Left kidney (tissue), 2 donors: ENCODE measurements around the gene KCNMA1. TPM values are rescaled to one million over a fixed set of nuclear protein-coding genes. Genes with fewer than 3 reads are reported as not detected.
"Not testable (repeated sequence)": the region's sequence is repeated elsewhere in the genome, so short reads cannot be mapped to it uniquely, and the experiment has no call there.

Experiments
- DNase-seq: peaks from one replicate; pipeline ENCODE4 v3.0.0-alpha.2; 2013
- polyA plus RNA-seq: library from polyadenylated mRNA; unstranded; fragments of 120-200 nt; gene quantifications from one replicate; pipeline ENCODE4 v1.2.1, GENCODE V29; 2013; ENCODE audit not compliant: insufficient read length

Gene KCNMA1
- polyA plus RNA-seq, 1 donor = 3.6 TPM

GRCh38 chr10:77531441-77532001 is 106.1 kb downstream of the KCNMA1 start:
- DNase-seq = no peak

GRCh38 chr10:77530011-77530410 is 107.6 kb downstream of the KCNMA1 start:
- no peak for DNase-seq

- DNase-seq = no peak
Measured at GRCh38 chr10:77529050-77529576, 108.5 kb downstream of the KCNMA1 start.

- DNase-seq = no peak
Measured at GRCh38 chr10:77527839-77528238, 109.8 kb downstream of the KCNMA1 start.

DNA sequence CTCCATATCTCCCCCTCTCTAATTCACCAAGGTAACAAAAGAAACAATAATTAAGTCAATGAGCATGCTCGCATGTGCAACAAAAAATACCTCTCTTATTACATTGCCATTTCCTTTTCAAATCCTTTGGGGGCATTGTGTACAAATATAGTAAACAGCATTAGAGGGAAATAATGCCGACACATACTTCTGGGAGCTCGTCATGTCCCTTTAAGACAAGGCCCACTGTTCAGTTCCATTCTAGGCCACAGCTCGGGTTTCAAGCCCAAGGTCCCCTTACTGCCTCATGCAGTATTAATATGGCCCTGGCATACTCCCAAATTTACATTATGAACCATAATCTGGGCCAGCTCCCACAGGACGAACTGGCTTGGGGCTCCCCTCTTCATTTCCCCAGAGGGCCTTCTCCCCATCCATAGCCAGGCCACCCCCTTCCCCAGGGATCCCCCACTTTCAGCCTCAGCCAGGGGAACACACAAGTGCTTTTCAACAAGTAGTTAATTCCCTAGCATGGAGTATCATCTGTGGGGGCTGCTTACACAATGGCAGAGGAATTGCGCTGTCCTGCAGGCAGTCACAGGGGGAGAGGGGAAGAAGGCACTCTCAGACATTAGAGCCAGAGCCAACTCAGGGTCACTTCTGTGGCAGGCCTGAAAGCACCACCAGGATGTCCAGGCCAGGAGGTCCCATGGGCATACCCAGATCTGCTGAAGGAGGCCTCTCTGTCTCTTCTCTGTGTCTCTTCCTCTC is 110.6 kb downstream of the KCNMA1 start:
- no peak for DNase-seq

GRCh38 chr10:77524281-77524711 is 113.3 kb downstream of the KCNMA1 start:
- no peak for DNase-seq

DNA sequence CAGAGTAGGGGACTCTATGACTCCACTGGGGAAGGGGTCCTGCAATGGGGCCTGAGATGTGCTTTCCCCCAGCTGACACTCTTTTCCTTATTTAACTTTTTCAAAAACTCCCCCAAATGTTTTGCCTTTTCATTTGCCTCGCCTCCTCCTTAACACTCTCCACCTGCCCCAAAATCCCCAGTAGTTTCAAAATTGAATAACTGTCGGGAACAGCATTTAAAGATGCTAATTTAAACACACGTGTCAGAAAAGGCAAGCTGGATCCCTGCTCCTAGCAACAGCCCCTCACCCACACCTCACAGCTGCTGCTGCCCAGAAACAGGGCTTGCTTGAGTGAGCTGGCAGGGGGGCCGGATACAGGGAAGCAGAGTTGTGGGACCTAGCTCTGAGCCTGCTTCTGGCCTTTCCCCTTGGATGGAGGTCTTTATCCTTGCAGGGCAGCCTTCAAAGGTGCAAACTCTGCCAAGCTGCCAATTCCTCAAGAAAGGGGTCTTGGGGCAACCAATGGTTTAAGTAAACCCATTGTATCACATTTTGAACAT is 115.3 kb downstream of the KCNMA1 start:
- DNase-seq = no peak

DNA sequence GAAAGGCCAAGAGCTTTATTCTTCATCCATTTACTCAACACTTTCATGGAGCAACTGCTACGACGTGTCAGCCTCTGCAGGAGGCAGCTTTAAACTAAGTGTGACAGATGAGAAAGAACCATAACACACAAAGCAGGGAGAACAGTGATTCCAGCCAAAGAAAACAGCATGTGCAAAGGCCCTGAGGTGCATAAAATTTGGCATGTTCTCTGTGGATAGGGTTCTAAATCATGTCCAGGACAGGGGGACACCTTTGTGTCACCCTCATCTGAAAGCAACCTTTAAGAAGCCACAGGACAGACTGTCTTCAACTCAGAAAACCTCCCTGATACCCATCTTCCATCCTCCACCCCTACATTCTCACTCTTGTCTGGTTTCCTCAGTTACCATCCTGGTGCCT is 116.6 kb downstream of the KCNMA1 start:
- no peak for DNase-seq

- no peak for DNase-seq
Measured at GRCh38 chr10:77520290-77520689, 117.3 kb downstream of the KCNMA1 start.

DNA sequence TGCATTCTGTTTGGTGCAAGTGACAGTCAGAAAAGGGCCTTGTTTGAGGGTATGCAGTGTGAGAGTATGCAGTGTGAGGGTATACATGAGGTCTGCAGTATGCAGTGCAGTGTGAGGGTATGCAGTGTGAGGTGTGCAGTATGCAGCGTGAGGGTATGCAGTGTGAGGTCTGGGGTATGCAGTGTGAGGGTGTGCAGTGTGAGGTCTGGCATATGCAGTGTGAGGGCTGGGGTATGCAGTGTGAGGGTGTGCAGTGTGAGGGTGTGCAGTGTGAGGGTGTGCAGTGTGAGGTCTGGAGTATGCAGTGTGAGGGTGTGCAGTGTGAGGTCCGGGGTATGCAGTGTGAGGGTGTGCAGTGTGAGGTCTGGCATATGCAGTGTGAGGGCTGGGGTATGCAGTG is 117.8 kb downstream of the KCNMA1 start:
- DNase-seq = not testable (repeated sequence)

DNA sequence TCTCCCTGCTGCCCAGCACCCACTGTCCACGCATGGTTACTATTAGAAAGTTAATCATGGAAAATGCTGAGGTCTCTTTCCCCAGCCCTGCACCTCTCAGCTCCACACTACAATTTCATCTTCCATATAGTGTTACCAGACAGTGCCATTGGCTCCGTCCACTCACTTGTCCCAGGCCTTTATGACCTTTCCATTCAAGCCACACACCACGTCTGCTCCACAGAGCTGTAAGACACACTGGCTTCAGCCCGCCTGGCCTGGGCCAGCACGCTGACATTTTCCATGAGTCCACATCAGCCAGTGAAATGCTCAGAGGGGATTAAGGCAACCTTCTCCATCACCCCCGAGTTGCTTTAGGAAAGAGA is 118.7 kb downstream of the KCNMA1 start:
- no peak for DNase-seq

DNA sequence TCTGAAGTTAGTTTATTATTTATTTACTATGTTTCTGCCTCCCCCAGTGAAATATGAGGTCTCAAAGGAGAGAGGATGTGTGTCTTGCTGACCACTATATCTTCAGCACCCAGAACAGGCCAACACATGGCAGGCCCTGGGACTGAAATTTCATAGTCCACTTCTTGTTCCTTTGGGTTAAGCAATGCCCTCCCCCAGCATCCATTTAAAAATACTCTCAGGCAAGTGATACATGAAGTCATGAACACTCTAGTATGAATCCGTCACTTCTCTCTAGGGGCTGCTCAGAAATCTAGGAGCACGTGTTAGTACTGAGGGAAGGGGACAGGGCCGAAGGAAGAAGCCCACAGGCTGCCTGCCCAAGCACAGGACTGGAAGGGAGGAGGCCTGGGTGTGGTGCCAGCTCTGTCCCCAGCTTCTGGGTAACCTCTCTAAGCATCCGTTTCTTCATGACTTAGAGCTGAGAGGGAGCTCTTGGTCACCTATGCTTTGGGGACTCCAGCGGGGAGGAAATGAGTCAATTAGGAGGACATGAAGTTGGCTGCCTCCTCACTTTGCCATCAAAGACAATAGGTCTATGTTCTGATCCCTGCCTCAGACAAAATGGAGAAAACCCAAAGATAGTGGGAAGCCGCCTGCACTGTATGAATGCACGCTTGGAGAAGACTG is 119.2 kb downstream of the KCNMA1 start:
- no peak for DNase-seq

- no peak for DNase-seq
Measured at GRCh38 chr10:77516575-77516974, 121.0 kb downstream of the KCNMA1 start.

GRCh38 chr10:77514870-77515269 is 122.7 kb downstream of the KCNMA1 start:
- DNase-seq = no peak

GRCh38 chr10:77513781-77514331 is 123.8 kb downstream of the KCNMA1 start:
- DNase-seq = peak; percentile 48

DNA sequence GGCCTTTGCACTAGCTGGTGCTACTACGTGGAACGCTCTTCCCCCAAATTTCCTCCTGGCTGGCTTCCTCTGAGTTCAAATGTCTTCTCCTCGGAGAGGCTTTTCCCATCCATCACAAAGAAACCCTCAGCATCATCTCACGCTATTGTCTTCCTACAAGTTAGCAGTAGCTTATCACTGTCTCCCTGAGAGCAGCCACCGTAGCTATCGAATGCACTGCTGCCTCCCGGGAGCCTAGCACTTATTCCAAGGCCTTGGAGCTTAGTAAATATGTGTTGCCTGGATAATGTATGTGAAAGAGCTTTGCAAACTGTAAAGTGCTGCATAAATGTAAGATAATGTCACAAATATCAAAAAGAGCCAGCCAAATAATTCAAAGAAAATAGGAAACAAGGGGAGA is 124.4 kb downstream of the KCNMA1 start:
- no peak for DNase-seq

DNA sequence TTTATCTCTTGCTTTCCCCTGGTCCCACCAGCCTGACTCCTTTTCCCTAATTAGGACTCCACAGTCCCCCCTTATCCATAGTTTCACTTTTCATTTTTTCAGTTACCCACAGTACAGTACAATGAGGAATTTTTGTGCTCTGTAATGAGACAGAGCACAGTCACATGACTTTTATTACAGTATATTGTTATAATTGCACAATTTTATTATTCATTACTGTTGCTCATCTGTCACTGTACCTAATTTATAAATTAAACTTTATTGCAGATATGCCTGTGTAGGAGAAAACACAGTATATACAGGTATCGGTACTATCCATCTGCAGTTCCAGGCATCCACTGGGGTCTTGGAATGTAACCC is 125.4 kb downstream of the KCNMA1 start:
- DNase-seq = no peak

DNA sequence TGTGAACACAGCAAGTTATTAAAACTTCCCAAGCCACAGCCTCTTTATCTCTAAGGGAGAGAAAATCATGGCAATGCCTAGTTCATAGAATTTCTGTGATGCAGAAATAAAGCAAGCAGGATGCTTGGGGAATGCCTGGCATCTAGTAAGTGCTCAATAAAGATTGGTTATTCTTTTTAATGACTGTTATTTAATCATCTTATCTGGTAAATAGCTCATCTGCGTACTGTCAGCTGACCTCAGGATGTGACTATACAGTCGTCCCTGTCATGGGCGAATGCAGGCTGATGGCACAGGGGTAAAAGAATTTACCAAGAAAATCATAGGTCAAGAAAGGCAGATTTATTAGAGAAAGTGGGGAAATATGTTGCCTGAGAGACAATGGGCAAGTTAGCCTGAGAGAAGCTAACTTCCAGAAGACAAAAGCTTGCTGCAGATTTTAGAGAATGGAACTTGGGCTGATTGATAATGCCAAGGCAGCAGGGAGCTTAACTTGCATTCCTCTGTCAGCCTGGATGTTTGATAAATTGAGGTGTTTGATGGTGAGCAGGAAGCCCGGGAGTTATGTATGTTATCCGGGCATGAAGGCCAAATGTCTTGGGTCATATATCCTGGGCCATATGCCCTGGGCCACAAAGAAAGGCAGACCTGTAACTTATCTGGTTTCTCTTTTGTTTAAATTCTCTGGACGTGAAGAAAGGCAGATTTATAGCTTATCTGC is 126.0 kb downstream of the KCNMA1 start:
- DNase-seq = no peak

GRCh38 chr10:77510695-77511094 is 126.9 kb downstream of the KCNMA1 start:
- DNase-seq = no peak

DNA sequence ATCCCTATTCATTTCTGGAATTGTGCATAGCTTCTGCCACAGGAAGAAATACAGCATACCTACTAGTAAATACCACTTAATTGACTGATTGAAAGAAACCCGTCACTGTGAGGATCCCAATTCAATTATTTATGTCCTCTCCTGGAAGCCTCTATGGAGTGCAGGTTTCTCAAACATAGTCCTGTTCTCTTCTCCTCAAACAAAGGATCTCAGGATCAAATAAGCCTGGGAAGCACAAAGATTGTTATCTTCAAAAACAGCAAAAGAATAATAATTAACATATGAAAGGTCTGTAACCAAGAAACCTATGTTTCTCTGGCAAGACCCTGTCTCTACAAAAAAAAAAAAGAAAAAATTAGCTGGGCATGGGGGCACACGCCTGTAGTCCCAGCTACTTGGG is 127.3 kb downstream of the KCNMA1 start:
- no peak for DNase-seq

- no peak for DNase-seq
Measured at GRCh38 chr10:77509391-77509790, 128.2 kb downstream of the KCNMA1 start.

- DNase-seq = no peak
Measured at GRCh38 chr10:77507291-77507880, 130.2 kb downstream of the KCNMA1 start.
